Left forelimb (tissue), 1 donor: Measurements from ENCODE around the gene FBXW4.

Source experiments
- DNase-seq: peaks from one replicate; pipeline ENCODE4 v3.0.0-alpha.2; 2018; ENCODE audit warnings: low spot score

Gene FBXW4

GRCh38 chr10:101566333-101567164, 128.4 kb downstream of the FBXW4 start:
- DNase-seq: no peak

- DNase-seq: no peak
Observed at GRCh38 chr10:101565936-101566332, 129.0 kb downstream of the FBXW4 start.

- no peak for DNase-seq
Observed at GRCh38 chr10:101565370-101565900, 129.5 kb downstream of the FBXW4 start.

GRCh38 chr10:101564490-101564991, 130.4 kb downstream of the FBXW4 start:
- no peak for DNase-seq

GRCh38 chr10:101563497-101564040, 131.4 kb downstream of the FBXW4 start:
- DNase-seq: no peak

- DNase-seq: no peak
Observed at GRCh38 chr10:101563007-101563406, 132.0 kb downstream of the FBXW4 start.

- DNase-seq: no peak
Observed at GRCh38 chr10:101562231-101562630, 132.7 kb downstream of the FBXW4 start.

- no peak for DNase-seq
Observed at GRCh38 chr10:101561068-101561915, 133.7 kb downstream of the FBXW4 start.
